Measurements from ENCODE around the gene TSPOAP1. TPM values are rescaled to one million over a fixed set of nuclear protein-coding genes. Genes with fewer than 3 reads are reported as not detected.

Gene TSPOAP1
- total and polyA plus RNA-seq, 2 of the 4 experiments (the other 2 are of a cell fraction), result 0.90 to 1.6 TPM

DNA sequence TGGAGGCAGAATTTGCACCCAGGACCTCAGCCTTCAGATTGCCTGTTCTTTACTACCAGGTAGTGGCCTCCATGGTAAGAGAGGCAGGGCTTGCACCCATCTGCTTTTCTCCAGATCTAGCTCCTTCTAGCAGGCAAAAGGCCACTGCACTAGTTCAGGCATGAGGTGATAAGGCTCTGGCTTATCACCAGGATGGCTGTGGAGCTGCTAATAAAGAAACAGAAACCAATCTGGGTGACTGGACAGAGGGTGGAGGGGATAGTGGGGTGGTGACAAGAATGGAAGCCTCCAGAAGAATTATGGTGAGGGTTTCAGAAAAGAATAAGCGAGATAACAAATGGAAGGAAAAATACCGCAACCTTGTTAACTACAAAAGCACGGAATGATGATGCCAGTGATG lies 38.9 kb upstream of the TSPOAP1 start:
- dilution Hi-C loops (cut with HindIII; ENCODE audit: low sequenced_read_pairs, unreplicated experiment) (no loop called here), in situ Hi-C loops (cut with MboI; ENCODE audit: low sequenced_read_pairs) (no loop called here), intact Hi-C loops (cut with micrococcal nuclease) (no loop called here)
- no peak overlapping the region for H4K5ac ChIP-seq (ENCODE audit: low read depth, low read length)
- TF ChIP-seq NFE2L2 (IDR thresholded peaks at IDR 0.05; ENCODE audit: low read depth, low read length) (no peak), MXI1 (IDR thresholded peaks at IDR 0.05; ENCODE audit: borderline replicate concordance, low read depth, low read length) (no peak), FOS (IDR thresholded peaks at IDR 0.05; ENCODE audit: low read depth, low read length) (no peak), CHD1 (IDR thresholded peaks at IDR 0.05; ENCODE audit: low read depth, low read length) (no peak), CEBPB (IDR thresholded peaks at IDR 0.05; ENCODE audit: low read depth, low read length) (no peak), MAZ (IDR thresholded peaks at IDR 0.05; ENCODE audit: borderline replicate concordance, low read depth, low read length) (no peak), RAD21 (IDR thresholded peaks at IDR 0.05; ENCODE audit: low read length) (no peak)
- TF ChIP-seq, protein P1, sequence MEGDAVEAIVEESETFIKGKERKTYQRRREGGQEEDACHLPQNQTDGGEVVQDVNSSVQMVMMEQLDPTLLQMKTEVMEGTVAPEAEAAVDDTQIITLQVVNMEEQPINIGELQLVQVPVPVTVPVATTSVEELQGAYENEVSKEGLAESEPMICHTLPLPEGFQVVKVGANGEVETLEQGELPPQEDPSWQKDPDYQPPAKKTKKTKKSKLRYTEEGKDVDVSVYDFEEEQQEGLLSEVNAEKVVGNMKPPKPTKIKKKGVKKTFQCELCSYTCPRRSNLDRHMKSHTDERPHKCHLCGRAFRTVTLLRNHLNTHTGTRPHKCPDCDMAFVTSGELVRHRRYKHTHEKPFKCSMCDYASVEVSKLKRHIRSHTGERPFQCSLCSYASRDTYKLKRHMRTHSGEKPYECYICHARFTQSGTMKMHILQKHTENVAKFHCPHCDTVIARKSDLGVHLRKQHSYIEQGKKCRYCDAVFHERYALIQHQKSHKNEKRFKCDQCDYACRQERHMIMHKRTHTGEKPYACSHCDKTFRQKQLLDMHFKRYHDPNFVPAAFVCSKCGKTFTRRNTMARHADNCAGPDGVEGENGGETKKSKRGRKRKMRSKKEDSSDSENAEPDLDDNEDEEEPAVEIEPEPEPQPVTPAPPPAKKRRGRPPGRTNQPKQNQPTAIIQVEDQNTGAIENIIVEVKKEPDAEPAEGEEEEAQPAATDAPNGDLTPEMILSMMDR (conservative IDR thresholded peaks at IDR 0.05; ENCODE audit: low read depth, low read length), result no peak
- TF ChIP-seq, protein P2, sequence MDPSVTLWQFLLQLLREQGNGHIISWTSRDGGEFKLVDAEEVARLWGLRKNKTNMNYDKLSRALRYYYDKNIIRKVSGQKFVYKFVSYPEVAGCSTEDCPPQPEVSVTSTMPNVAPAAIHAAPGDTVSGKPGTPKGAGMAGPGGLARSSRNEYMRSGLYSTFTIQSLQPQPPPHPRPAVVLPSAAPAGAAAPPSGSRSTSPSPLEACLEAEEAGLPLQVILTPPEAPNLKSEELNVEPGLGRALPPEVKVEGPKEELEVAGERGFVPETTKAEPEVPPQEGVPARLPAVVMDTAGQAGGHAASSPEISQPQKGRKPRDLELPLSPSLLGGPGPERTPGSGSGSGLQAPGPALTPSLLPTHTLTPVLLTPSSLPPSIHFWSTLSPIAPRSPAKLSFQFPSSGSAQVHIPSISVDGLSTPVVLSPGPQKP (IDR thresholded peaks at IDR 0.05; ENCODE audit: borderline replicate concordance, low read depth, low read length), result no peak
- H3K27me3 ChIP-seq (ENCODE audit: control insufficient read depth, insufficient read depth, low read length), result peaks cover 32% of the 10 kb centered on the region
- no peaks in the 10 kb centered on the region for H3K9me1 ChIP-seq (ENCODE audit: insufficient read depth, low read length)
- H2BK20ac ChIP-seq (ENCODE audit: low read depth, low read length), result no peak overlapping the region
- no peak overlapping the region for H3K23ac ChIP-seq (ENCODE audit: low read depth, low read length)
- no peak overlapping the region for H4K91ac ChIP-seq (ENCODE audit: insufficient read depth, low read depth, low read length)
- H3K36me3 ChIP-seq (ENCODE audit: control insufficient read depth, insufficient read depth, low read length), result no peaks in the 10 kb centered on the region
- H3K14ac ChIP-seq (replicated peaks; ENCODE audit: low read depth, low read length), result no peak overlapping the region
- H3K4me3 ChIP-seq (ENCODE audit: insufficient read depth, low read depth, low read length), result no peak overlapping the region
- no peak overlapping the region for H3K9ac ChIP-seq (ENCODE audit: low read depth, low read length)
- H2BK5ac ChIP-seq (ENCODE audit: low read depth, low read length, poor library complexity, severe bottlenecking), result no peak overlapping the region
- no peak overlapping the region for H2AK5ac ChIP-seq (ENCODE audit: low read depth, low read length)
- H2BK15ac ChIP-seq (ENCODE audit: low read depth, low read length), result no peak overlapping the region
- H3K79me1 ChIP-seq (ENCODE audit: low read depth in 1 of 2, low read length in 2 of 2), result no peaks in the 10 kb centered on the region
- no TSS peak for BruUV-seq (replicated peaks)
- H4K8ac ChIP-seq (ENCODE audit: low read depth in 2 of 2, low read length in 2 of 2), result no peak overlapping the region
- ChIA-PET CTCF (no interaction called here), POLR2A (ENCODE audit: unreplicated experiment) (no interaction called here)
- WGBS, 2 experiments (ENCODE audit: extremely low coverage in 2 of 2, insufficient read length in 1 of 2), result 60% methylated on average over 1 of the region's 3 CpGs; no CpG with 5 or more reads in 1 of the 2 experiments
- H3K4me2 ChIP-seq (ENCODE audit: low read depth, low read length), result no peak overlapping the region
- no peaks in the 10 kb centered on the region for H4K20me1 ChIP-seq (ENCODE audit: insufficient read depth, low read length)
- H3K9me3 ChIP-seq (ENCODE audit: control insufficient read depth, insufficient read depth, low read length), result no peaks in the 10 kb centered on the region
- H2AFZ ChIP-seq (replicated peaks; ENCODE audit: low read length, poor library complexity), result no peak overlapping the region
- no peak overlapping the region for H3K4ac ChIP-seq (ENCODE audit: low read depth, low read length)
- no peak overlapping the region for H3K27ac ChIP-seq (ENCODE audit: insufficient read depth, low read length)
- no peak overlapping the region for H3K18ac ChIP-seq (ENCODE audit: low read depth, low read length)
- no peaks in the 10 kb centered on the region for H3K4me1 ChIP-seq (ENCODE audit: control insufficient read depth, insufficient read depth, low read length)
- DNase-seq (no peak), ATAC-seq (ENCODE audit: low read depth) (no peak)
- no peak overlapping the region for H3K56ac ChIP-seq (ENCODE audit: extremely low read depth, insufficient read depth, low read length)
- H2BK120ac ChIP-seq (ENCODE audit: low read depth, low read length), result no peak overlapping the region
- H2AK9ac ChIP-seq (replicated peaks; ENCODE audit: low read depth, low read length, poor library complexity), result no peak overlapping the region

Data from IMR-90 (cell line).